AG08395 (cell line): Measurements from ENCODE around the gene SVBP.
A peak's percentile ranks its signal among the peaks of the same experiment; 100 is the strongest.
"Not testable (repeated sequence)": the region's sequence is repeated elsewhere in the genome, so short reads cannot be mapped to it uniquely, and the experiment has no call there.

Experiments used
- DNase-seq: peaks from one replicate; pipeline ENCODE4 v3.0.0; 2012; ENCODE audit warnings: mixed read lengths, low spot score

Gene SVBP, protein sequence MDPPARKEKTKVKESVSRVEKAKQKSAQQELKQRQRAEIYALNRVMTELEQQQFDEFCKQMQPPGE

DNA sequence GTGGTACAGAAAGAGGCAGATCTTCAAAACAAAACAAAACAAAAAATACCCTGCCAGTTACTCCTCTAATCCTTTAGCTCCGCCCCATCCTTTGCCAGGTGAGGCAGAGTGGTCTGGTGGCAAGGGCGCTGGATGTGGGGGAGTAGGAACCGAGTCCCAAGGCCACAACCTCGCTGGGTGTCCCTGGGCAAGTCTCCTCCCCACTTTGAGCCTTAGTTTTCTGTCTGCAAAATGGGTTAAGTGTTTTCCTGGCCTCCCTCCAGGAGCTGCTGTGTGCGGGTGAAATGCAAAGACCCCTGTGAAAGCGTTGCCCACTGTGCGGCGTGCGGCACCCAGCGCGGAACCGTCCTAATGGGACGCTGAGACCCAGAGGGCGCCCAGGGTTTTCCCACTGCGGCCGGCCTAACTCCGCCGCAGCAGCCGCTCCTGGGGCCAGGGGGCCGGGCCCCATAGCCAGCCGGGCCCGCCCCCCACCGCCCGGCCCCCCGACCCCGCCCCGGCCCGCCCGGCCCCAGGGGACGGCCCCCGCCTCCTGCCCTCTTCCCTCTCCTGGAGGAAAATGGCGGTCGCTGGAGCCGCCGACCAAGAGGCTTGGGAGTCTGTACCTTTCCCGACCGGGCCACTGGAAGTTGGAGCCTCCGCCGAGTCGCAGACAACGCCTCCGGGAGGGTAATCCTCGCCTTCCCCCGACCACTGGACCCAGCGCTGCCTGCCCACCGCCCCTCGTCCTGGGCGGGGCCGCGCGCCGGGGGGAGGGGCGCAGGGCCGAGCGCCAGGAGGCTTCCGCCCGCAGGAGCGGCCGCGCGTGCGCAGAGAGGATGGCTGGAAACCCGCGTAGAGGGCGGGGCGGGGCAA lies at the start of gene SVBP, which contains the start of gene ERMAP:
Gene SVBP, minus strand, starts transcription at position 813 of the 855 bp plus-strand sequence. CDS start 853 bp downstream, outside the sequence.
Gene ERMAP, plus strand, starts transcription at position 538 of the 855 bp plus-strand sequence. CDS start 13,327 bp downstream, outside the sequence.
- DNase-seq, result peak; percentile 99

DNA sequence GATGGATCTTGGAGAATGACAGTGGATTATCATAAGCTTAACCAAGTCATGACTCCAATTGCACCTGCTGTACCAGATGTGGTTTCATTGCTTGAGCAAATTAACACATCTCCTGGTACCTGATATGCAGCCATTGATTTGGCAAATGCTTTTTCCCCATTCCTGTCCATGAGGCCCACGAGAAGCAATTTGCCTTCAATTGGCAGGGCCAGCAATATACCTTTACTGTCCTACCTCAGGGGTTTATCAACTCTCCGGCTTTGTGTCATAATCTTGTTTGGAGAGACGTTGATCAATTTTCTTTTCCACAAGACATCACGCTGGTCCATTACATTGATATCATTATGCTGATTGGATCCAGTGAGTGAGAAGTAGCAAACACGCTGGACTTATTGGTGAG lies 49.4 kb upstream of the SVBP start:
- no peak for DNase-seq

DNA sequence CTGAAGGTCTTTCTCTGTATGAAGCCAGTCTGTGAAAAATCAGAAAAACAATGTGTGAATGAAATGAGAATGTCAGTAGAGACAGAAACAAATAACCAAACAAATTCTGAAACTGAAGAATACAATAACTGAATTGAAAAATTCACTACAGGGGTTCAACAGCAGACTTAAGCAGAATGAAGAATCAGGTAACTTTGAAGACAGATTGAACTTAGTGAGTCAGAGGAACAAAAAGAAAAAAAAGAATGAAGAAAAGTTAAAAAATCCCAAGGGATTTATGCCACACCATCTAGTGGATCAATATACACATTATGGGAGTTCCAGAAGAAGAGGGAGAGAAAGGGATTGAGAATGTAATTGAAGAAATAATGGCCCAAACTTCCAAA lies 43.8 kb upstream of the SVBP start:
- no peak for DNase-seq

DNA sequence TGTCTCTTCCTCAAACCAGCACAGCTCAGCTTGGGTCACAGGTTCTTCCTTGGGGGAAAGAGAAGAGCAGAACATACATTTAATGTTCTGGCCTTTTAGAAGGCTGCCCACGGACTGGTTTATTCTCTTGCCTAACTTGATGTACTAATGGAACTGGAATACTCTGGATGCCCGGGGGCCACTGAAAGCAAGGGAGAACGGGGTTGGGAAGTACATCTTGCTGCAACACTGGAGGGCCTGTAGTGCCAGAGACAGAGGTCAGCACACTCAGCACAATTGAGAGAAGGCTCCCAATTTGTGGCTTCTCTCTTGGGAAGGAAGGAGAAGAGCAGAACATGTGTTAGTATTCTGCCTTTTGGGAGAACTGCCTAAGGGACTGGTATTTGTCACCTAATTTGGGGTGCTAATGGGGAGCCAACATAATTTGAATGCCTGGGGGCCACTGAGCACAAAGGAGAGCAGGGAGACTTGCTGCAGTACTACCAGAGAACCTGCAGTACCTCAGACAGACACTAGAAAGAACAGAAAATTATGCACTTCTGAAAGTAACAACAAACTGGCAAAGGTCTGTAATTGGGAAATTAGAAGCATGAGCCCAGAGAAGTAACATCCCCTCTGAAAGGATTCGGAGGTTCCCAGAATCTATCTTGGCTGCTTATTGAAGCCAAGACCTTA lies 43.3 kb upstream of the SVBP start:
- DNase-seq, result no peak

DNA sequence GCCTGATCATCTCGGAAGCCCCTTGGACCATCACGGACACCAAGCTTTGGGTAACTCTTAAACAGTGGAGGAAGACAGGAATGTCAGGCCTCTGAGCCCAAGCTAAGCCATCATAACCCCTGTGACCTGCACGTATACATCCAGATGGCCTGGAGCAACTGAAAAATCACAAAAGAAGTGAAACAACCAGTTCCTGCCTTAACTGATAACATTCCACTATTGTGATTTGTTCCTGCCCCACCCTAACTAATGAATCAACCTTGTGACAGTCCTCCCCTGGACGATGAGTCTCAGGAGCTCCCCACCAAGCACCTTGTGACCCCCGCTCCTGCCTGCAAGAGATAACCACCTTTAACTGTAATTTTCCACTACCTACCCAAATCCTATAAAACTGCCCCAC lies 42.2 kb upstream of the SVBP start:
- DNase-seq, result not testable (repeated sequence)

DNA sequence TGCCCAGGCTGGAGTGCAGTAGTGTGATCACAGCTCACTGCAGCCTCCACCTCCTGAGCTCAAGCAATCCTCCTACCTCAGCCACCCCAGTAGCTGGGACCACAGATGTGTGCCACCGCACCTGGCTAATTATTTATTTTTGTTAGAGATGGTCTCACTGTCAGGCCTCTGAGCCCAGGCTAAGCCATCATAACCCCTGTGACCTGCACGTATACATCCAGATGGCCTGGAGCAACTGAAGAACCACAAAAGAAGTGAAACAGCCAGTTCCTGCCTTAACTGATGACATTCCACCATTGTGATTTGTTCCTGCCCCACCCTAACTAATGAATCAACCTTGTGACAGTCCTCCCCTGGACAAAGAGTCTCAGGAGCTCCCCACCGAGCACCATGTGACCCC lies 39.4 kb upstream of the SVBP start:
- not testable (repeated sequence) for DNase-seq

DNA sequence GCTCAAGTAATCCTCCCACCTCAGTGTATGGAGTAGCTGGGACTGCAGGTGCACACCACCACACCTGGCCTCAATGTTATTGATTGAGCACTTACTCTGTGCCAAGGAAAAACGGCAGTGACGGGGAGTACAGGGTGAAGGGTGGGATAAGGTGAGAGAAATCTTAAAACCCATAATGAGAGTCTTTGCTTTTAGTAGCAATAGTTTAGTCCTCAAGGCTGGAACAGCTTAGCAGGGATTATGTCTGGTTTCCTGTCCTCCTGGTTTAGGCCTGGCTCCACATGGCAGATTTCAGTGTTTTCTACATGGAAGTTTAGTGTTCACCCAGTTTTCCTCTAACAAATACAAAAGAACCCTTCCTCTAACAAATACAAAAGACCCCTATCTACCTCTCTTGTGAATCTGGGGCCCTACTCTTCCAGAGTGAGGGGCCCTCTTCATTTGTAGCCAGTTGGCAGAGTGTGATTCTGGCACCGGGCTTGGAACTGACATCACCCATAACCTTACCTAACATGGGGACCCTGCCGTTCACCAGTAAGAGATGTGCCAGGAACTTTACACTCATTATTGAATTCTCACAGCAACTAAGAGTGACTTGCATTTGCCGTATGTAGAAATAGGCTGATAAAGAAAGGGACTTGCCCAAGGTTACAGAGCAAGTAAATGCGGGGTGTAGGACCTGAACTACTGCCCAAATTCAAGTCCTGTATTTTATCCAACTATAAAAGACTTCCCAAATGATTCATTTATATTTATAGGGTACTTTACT lies 36.1 kb upstream of the SVBP start:
- no peak for DNase-seq

DNA sequence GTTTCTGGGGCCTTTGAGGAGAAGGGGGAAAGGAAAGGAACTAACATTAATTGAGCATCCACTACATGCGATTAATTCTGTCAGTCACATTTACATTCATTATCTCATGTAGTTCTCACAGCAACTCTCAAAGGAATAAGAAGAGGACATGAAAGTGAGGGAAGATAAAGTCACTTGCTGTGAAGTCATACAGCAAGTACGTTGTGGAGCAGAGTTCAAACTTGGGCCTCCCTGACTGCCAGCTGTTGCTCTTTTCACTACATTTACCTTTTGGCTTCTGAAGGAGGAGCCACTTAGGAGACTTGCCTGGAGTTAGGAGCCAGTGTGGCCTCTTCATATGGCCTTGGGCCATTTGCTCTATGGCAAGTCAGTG lies 35.4 kb upstream of the SVBP start:
- DNase-seq, result no peak

DNA sequence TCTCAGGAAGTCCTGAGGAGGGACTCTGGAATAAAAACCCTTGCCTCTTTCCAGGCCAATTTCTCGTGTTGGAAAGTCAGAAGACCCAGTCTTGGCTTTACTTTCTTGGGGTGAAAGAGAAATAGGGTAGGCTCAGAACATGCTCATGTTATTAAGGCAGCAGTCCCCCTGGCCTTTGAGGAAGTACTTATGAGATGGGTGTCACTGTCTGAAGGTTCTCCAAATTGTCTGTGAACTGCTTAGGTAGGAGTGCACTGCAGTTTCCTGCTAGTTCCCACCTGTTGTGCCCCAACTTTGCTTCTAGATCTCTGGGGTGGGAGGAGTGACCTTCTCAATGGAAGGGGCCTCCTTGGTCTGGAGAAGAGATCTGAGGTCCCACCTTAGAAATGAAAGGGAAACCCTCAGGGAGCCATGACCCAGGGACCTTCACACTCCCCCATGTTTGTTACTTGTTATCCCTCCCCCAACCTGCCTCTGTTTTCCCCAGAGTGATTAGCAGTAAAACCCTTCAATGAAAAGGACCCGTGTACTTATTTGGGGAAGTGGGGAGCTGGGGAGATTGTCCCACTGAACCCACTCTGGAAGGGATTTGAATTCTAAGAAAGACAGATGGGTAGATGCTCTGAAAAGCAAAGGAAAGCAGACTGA lies 34.9 kb upstream of the SVBP start:
- no peak for DNase-seq

DNA sequence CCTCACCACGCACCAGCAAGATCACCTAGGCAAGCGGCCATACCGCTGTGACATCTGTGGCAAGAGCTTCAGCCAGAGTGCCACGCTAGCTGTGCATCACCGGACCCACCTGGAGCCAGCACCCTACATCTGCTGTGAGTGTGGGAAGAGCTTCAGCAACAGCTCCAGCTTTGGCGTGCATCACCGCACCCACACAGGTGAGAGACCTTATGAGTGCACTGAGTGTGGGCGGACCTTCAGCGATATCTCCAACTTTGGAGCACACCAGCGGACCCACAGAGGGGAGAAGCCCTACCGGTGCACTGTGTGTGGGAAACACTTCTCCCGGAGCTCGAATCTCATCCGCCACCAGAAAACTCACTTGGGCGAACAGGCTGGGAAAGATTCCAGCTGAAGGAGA lies 34.2 kb upstream of the SVBP start:
- DNase-seq, result no peak

DNA sequence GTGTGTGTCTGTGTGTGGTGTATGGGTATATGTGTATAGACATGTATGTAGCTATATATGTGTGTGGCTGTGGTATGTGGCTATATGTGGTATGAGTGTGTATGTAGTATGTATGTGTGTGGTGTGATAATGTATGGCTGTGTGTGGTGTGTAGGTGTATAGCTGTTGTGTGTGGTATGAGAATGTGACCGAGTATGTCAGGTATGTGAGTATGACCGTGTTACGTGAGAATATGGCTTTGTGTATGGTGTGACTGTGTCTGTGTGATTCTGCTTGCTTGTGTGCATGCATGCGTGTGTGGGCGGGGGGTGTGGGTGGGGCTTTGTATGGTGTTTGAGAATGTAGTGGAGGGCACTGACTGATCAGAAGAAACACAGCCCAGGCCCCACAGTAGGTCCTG lies 32.7 kb upstream of the SVBP start:
- DNase-seq, result no peak

DNA sequence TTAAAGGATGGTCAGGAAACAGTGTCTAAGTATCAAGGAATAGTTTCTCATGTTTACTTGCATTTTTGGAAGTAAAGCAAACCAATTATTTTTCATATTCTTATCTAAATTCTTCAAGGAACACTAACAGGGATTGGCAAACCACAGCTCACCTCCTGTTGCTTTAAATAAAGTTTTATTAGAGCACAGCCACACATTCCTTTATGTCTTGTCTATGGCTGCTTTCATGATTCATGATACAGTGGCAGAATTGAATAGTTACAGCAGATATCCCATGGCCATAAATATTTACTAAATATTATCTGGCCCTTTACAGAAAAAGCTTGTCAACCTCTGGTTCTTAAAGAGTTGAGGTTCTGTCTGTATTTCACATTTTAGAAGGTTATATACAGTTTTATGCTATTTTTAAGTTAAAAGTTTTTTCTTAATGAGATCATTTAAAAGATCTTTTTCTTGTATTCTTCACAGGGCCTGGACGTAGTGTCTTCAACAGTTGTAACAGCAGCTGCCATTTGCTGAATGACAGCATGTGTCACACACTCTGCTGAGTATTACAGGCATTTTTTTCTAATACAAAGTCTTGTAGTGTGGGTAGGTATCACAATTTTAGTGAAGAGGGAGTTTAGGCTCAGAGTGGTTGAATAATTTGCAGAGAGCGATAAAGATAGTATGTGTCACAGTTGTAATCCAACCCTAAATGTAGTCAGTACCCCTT lies 31.8 kb upstream of the SVBP start:
- DNase-seq, result no peak

DNA sequence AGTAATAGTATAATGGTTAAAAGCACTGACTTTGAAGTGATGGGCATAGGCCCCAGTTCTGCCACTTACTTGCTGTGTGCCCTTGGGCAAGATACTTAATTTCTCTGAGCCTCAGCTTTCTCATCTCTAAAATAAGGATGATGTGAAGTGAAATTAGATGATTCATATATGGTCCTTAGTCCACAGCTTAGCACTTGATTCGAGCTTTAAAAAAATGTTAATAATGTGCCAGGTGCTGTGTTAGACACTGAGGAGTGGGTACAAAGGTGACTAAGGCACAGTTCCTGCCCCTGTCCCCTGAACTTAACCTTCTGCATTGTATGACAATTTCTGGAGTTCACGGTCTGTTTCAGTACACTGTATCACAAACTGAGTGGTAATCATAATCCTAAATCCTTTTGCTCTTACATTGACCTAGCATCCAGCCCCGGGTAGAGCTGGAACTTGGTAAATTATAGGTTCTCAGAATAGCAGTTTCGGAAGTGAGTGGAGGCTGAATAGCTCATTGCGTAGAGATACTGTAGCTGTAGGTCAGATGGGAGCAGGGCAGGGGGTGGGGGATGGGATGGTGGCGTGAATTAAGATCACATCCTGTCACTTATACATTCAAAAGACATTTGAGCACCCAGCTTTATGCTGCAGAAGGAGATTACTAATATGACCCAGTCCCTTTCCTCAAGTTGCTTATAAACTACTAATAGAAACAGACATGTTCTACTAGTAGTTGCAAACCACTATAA lies 30.7 kb upstream of the SVBP start:
- DNase-seq, result no peak

DNA sequence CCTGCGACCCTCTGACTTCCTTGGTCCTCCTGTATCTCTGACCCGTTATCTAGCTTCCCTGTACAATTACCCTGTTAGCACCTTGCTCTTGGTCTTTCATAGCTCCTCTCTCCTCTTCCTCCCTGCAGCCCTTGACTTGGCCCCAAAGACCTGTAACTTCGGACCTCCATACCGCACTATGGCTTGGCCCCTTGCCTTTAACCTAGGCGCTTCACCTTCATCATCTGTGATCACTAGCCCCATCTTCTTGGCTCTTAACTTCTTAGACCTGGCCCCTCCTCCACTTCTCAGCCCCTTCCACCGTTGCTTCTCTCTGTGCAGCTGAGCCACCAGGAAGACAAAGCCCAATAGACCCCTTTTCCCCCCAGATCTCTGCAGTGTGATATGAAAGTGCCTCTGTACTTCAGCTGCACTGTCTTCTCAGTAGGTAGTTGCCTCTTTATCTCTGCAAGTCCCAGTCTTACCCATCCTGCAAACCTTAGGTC lies 30.0 kb upstream of the SVBP start:
- DNase-seq, result no peak

DNA sequence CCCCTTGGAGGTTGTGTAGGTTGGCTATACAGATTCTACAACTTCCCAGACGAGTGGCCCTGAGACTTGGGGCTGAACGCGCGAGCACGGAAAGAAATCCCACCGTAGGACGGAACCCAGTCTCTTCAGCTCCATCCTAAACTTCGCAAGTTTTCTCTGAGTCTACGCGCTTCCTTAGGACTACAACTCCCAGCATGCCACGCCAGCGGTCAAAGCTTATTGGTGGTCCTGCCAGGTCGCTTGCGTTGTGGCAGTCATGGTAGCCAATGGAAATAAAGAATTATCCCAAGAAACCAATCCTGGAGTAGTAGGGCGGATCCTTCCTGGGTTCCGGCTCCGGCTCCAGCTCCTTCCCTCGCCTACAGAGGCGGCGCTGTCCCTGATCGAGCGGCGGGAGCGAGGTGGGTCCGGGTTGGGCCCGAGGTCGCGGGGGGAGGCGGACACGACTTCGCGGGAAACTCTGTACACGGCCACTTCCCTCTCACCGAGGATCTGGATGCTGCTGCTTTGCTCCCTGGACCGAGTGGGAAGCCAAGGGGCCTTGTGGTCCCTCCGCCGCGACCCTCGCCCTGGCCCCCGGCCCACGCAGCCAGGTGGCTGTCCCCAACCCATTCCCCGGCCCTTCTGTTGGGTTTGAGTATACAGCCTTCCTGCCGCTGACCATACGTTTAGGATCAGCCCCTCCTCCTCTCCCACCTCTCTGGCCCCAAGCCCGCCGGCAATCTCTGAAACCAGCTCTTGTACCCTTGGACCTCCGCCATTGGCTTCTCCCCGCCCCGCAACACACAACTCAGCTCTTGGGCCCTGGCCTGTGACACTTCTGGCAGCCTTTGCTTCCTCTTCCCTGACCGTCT lies 29.3 kb upstream of the SVBP start, which contains the start of gene ZNF691:
Gene ZNF691, plus strand, starts transcription at position 357 of the 854 bp plus-strand sequence. CDS start 3,046 bp downstream, outside the sequence.
- peak; percentile 100 for DNase-seq

DNA sequence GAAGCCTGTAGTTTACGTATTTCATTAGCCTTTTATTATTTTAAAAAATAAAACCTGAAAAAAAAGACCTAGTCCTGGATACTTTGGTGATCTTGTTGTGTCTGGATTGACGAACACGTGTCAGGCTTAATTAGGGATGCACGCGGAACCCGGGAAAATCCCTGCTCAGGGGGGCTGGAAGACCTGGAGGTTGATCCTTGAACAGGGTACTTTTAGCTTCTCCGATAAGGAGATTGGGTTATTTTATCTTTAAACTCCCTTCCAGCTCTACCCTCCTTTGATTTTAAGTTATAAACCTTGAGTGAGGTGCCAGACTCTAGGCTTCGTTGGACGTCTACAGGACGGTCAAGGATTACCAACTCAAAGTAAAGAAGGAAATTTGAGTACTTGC lies 28.7 kb upstream of the SVBP start:
- no peak for DNase-seq

DNA sequence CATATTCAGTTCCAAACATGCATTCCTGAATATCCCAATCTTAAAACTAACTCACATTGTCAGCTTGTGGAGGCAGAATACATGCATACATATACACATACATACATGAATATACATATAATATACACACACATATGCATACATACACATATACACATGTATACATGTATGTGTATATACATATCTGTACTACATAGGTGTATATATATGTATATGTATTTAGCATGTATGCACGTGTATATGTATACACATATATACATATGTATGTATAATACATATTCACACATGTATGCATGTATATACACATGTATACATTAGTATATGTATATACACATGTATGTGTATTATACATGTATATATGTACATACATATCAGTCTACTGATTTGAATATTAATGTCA lies 28.0 kb upstream of the SVBP start:
- DNase-seq, result no peak

DNA sequence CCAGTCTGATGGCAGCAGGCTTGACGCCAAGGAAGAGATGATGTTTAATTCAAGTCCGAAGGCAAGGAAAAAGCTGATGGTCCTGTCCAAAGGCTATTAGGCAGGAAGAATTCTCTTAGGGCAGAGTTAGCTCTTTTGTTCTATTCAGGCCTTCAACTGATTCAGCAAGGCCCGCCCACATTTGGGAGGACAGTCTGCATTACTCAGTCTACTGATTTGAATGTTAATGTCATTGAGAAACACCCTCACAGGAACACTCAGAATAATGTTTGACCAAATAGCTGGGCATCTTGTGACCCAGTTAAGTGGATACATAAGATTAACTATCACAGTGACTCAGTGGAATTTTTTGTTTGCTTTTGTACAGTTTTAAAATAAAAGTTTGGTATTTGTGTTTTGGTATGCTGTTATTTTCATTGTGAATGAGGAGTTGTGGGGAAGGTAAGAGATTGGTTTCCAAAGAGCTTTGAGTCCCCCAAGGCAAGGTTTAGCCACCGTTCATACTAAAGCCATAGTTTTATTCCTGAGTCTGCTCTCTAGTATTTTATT lies 27.5 kb upstream of the SVBP start:
- no peak for DNase-seq
